Neural progenitor cell (in vitro differentiated cells): ENCODE measurements around the gene SLC2A5.

ENCODE experiments used
- CTCF ChIP-seq: fragments of 200-600 bp; sonication (generic); IDR thresholded peaks from 2 replicates; pipeline ENCODE4 v1.5.1; 2017; ENCODE audit warnings: antibody characterized with exemption, mild to moderate bottlenecking
- EZH2 ChIP-seq: fragments of 200-600 bp; sonication (generic); IDR thresholded peaks from 2 replicates; pipeline ENCODE4 v1.6.1; 2017; ENCODE audit warnings: antibody characterized with exemption, mild to moderate bottlenecking, moderate library complexity
- EZH2phosphoT487 ChIP-seq: fragments of 200-600 bp; sonication (generic); IDR thresholded peaks from 2 replicates; pipeline ENCODE4 v1.6.1; 2017; ENCODE audit warnings: antibody characterized with exemption

- no peak for TF ChIP-seq CTCF
- no peak for TF ChIP-seq EZH2
- TF ChIP-seq EZH2phosphoT487, result no peak
Measured at GRCh38 chr1:9073143-9073542, 3.7 kb upstream of the SLC2A5 start.
